Endothelial cell of umbilical vein (primary cell): ENCODE measurements around the gene ERAP2.

Experiments used
- CTCF ChIP-seq, 2 donors: IDR thresholded peaks; 1 replicate in 1 of 2; 2 replicates in 1 of 2; pipeline ENCODE4 v1.5.1; 2011; ENCODE audit warnings: low read length in 2 of 2, mild to moderate bottlenecking in 2 of 2, moderate library complexity in 2 of 2, control low read depth in 1 of 2, inconsistent platforms in 1 of 2, low read depth in 1 of 2; ENCODE audit not compliant: insufficient read depth in 1 of 2; ENCODE audit errors: extremely low read depth in 1 of 2
- EZH2 ChIP-seq: IDR thresholded peaks from 2 replicates; pipeline ENCODE4 v1.6.1; 2012; ENCODE audit warnings: borderline replicate concordance, low read depth, mild to moderate bottlenecking, moderate library complexity, low read length, inconsistent platforms; ENCODE audit not compliant: severe bottlenecking
- FOS ChIP-seq: IDR thresholded peaks from 2 replicates; pipeline ENCODE4 v1.6.1; 2011; ENCODE audit warnings: mild to moderate bottlenecking, low read length, moderate library complexity, borderline replicate concordance; ENCODE audit not compliant: insufficient read depth
- GATA2 ChIP-seq: IDR thresholded peaks from 2 replicates; pipeline ENCODE4 v1.7.0; 2011; ENCODE audit warnings: low read depth, mild to moderate bottlenecking, moderate library complexity, mixed read lengths, low read length; ENCODE audit not compliant: insufficient read length, insufficient read depth
- MAX ChIP-seq: IDR thresholded peaks from 2 replicates; pipeline ENCODE4 v1.6.1; 2011; ENCODE audit not compliant: insufficient read depth, insufficient read length
- MYC ChIP-seq: IDR thresholded peaks from one replicate; pipeline ENCODE4 v1.6.1; 2011; ENCODE audit warnings: mild to moderate bottlenecking, low read depth, low read length
- POLR2A ChIP-seq: IDR thresholded peaks from 2 replicates; pipeline ENCODE4 v1.6.1; 2012; ENCODE audit warnings: low read depth, mild to moderate bottlenecking, control low read depth, low read length
- POLR2AphosphoS5 ChIP-seq: IDR thresholded peaks from 2 replicates; pipeline ENCODE4 v1.6.1; 2012; ENCODE audit warnings: low read depth, mild to moderate bottlenecking, control low read depth, low read length, moderate library complexity; ENCODE audit not compliant: insufficient read depth

- TF ChIP-seq POLR2AphosphoS5: no peak
- no peak for TF ChIP-seq CTCF (IDR thresholded peaks at IDR 0.05; ENCODE audit: extremely low read depth in 1 of 2, insufficient read depth in 1 of 2, low read depth in 1 of 2, low read length in 2 of 2)
- TF ChIP-seq GATA2: no peak
- TF ChIP-seq MAX: no peak
- no peak for TF ChIP-seq EZH2
- TF ChIP-seq POLR2A: no peak
- TF ChIP-seq MYC: no peak
- no peak for TF ChIP-seq FOS
Measured at GRCh38 chr5:96839071-96839592, 37.2 kb upstream of the ERAP2 start.
